PFSK-1 (cell line): ENCODE data around the gene FGR.
A peak's percentile ranks its signal among the peaks of the same experiment; 100 is the strongest.

Source experiments
- POLR2AphosphoS5 ChIP-seq: IDR thresholded peaks from 2 replicates; pipeline ENCODE4 v1.6.1; 2012; ENCODE audit warnings: low read depth, mild to moderate bottlenecking, control low read depth, low read length, moderate library complexity
- REST ChIP-seq, 2 experiments: IDR thresholded peaks; 2 replicates each; pipeline versions ENCODE4 v1.6.1 to v1.8.0; 2011 to 2012; ENCODE audit warnings: low read depth in 2 of 2, low read length in 2 of 2, control low read depth in 1 of 2, inconsistent platforms in 1 of 2, mild to moderate bottlenecking in 1 of 2, moderate library complexity in 1 of 2; ENCODE audit not compliant: insufficient read depth in 1 of 2
- TAF1 ChIP-seq: IDR thresholded peaks from 2 replicates; pipeline ENCODE4 v1.6.1; 2012; ENCODE audit warnings: low read length, control low read depth, borderline replicate concordance; ENCODE audit not compliant: insufficient read depth

- no peak for TF ChIP-seq REST (IDR thresholded peaks at IDR 0.05; ENCODE audit: insufficient read depth in 1 of 2, low read depth in 2 of 2, low read length in 2 of 2)
- TF ChIP-seq TAF1 = no peak
- peak; percentile 75 for TF ChIP-seq POLR2AphosphoS5
These were observed 37.2 kb upstream of the FGR start, which contains the start of gene IFI6 for GRCh38 chr1:27671964-27672749.
